Measurements from ENCODE around the gene KCNJ1. TPM values are rescaled to one million over a fixed set of nuclear protein-coding genes. Genes with fewer than 3 reads are reported as not detected.

Gene KCNJ1
- total and polyA plus RNA-seq, 2 experiments from 2014 or later = 0.16 TPM; not detected in 1

- H3K4me1 Mint-ChIP-seq = peaks cover 28% of the 10 kb centered on the region
- ATAC-seq (peak; percentile 19), DNase-seq (ENCODE audit: low spot score) (peak; percentile 28)
- Histone ChIP-seq H4K20me1 (replicated peaks; ENCODE audit: insufficient read depth) (no peaks in the 10 kb centered on the region), H3K79me2 (replicated peaks; ENCODE audit: insufficient read depth) (no peaks in the 10 kb centered on the region), H3K36me3 (ENCODE audit: insufficient read depth) (no peaks in the 10 kb centered on the region), H3K9me2 (ENCODE audit: insufficient read depth) (no peaks in the 10 kb centered on the region), H3K4me1 (ENCODE audit: insufficient read depth) (peaks cover 13% of the 10 kb centered on the region; the same call in 1 of the 2 replicates), H3F3A (replicated peaks; ENCODE audit: low read depth) (no peaks in the 10 kb centered on the region), H3K4me3 (peak overlapping the region; percentile 46; the same call in 1 of the 2 replicates), H3K27me3 (ENCODE audit: insufficient read depth) (peaks cover 20% of the 10 kb centered on the region), H2AFZ (peak overlapping the region; percentile 91), H3K4me2 (peak overlapping the region; percentile 72), H3K27ac (ENCODE audit: low read depth) (no peak overlapping the region)
- H3K27me3 Mint-ChIP-seq (ENCODE audit: insufficient read depth, low read depth, poor library complexity) = peaks cover 11% of the 10 kb centered on the region
- H3K4me3 Mint-ChIP-seq = peak overlapping the region; percentile 43; the same call in 2 of the 3 replicates
- H3K36me3 Mint-ChIP-seq (ENCODE audit: low read depth) = no peaks in the 10 kb centered on the region
- no peak for TF ChIP-seq ZNF462 (CRISPR knock-in tag; IDR thresholded peaks at IDR 0.05)
- no peak for TF ChIP-seq POLR2AphosphoS5 (IDR thresholded peaks at IDR 0.05; ENCODE audit: low read depth)
- no peak for TF ChIP-seq ZNF331 (CRISPR knock-in tag; IDR thresholded peaks at IDR 0.05; ENCODE audit: low read depth)
- TF ChIP-seq JUNB (IDR thresholded peaks at IDR 0.05; ENCODE audit: unreplicated experiment) = no peak
- TF ChIP-seq EZH2phosphoT487 (IDR thresholded peaks at IDR 0.05; ENCODE audit: unreplicated experiment) = no peak
- TF ChIP-seq ZNF114 (CRISPR knock-in tag; IDR thresholded peaks at IDR 0.05) = no peak
- no peak for TF ChIP-seq ETS1 (IDR thresholded peaks at IDR 0.05)
- no peak for TF ChIP-seq EZH2 (IDR thresholded peaks at IDR 0.05; ENCODE audit: low read depth, unreplicated experiment)
- TF ChIP-seq CTCF (conservative IDR thresholded peaks at IDR 0.05; ENCODE audit: low read depth in 2 of 2) = no peak
- no peak for TF ChIP-seq REST (IDR thresholded peaks at IDR 0.05; ENCODE audit: unreplicated experiment)
- no peak for TF ChIP-seq NANOG (IDR thresholded peaks at IDR 0.05; ENCODE audit: borderline replicate concordance)
- TF ChIP-seq CREB1 (CRISPR knock-in tag; IDR thresholded peaks at IDR 0.05; ENCODE audit: low read depth) = no peak
- H3K9me3 Mint-ChIP-seq = no peaks in the 10 kb centered on the region; the same call in 2 of the 3 replicates
- no peak overlapping the region for H3K27ac Mint-ChIP-seq
These were observed 41.9 kb downstream of the KCNJ1 start for GRCh38 chr11:128825050-128825784.

Measured in GM23338 (cell line).